ENCODE results near the gene CRADD.

The CRADD gene

GRCh38 chr12:93642751-93643150 is 34.4 kb upstream of the CRADD start:
- no peak for DNase-seq (ENCODE audit: low read depth)
- no peak for TF ChIP-seq CTCF (conservative IDR thresholded peaks at IDR 0.05; ENCODE audit: low read length)
- no peak overlapping the region for H3K4me3 ChIP-seq (ENCODE audit: low read length)

- DNase-seq (ENCODE audit: low read depth), result peak; percentile 43
- no peak for TF ChIP-seq CTCF (conservative IDR thresholded peaks at IDR 0.05; ENCODE audit: low read length)
- no peak overlapping the region for H3K4me3 ChIP-seq (ENCODE audit: low read length)
Measured at GRCh38 chr12:93645702-93646101, 31.5 kb upstream of the CRADD start.

GRCh38 chr12:93650626-93651025 is 26.5 kb upstream of the CRADD start:
- DNase-seq (ENCODE audit: low read depth), result no peak
- H3K4me3 ChIP-seq (ENCODE audit: low read length), result no peak overlapping the region
- TF ChIP-seq CTCF (conservative IDR thresholded peaks at IDR 0.05; ENCODE audit: low read length), result no peak

- TF ChIP-seq CTCF (conservative IDR thresholded peaks at IDR 0.05; ENCODE audit: low read length), result no peak
- no peak for DNase-seq (ENCODE audit: low read depth)
- no peak overlapping the region for H3K4me3 ChIP-seq (ENCODE audit: low read length)
Measured at GRCh38 chr12:93653079-93653478, 24.1 kb upstream of the CRADD start.

GRCh38 chr12:93653712-93654111 is 23.5 kb upstream of the CRADD start:
- no peak for DNase-seq (ENCODE audit: low read depth)
- no peak for TF ChIP-seq CTCF (conservative IDR thresholded peaks at IDR 0.05; ENCODE audit: low read length)
- H3K4me3 ChIP-seq (ENCODE audit: low read length), result no peak overlapping the region

GRCh38 chr12:93654421-93654820 is 22.8 kb upstream of the CRADD start:
- no peak for DNase-seq (ENCODE audit: low read depth)
- no peak overlapping the region for H3K4me3 ChIP-seq (ENCODE audit: low read length)
- TF ChIP-seq CTCF (conservative IDR thresholded peaks at IDR 0.05; ENCODE audit: low read length), result no peak

GRCh38 chr12:93657071-93657470 is 20.1 kb upstream of the CRADD start:
- H3K4me3 ChIP-seq (ENCODE audit: low read length), result no peak overlapping the region
- no peak for TF ChIP-seq CTCF (conservative IDR thresholded peaks at IDR 0.05; ENCODE audit: low read length)
- DNase-seq (ENCODE audit: low read depth), result peak; percentile 54
